Measurements from ENCODE around the gene SUSD1.

SUSD1 gene

GRCh38 chr9:112005939-112006338 lies 169.2 kb downstream of the SUSD1 start:
- Histone ChIP-seq H3K9me2 (replicated peaks; ENCODE audit: insufficient read depth, low read length) (no peaks in the 10 kb centered on the region), H3K36me3 (ENCODE audit: low read length) (no peaks in the 10 kb centered on the region), H2AFZ (ENCODE audit: low read depth, low read length, severe bottlenecking) (no peak overlapping the region), H3K4me2 (ENCODE audit: low read depth, low read length, poor library complexity, severe bottlenecking) (no peak overlapping the region), H3K9me3 (ENCODE audit: insufficient read depth, low read length) (no peaks in the 10 kb centered on the region), H3K9ac (ENCODE audit: low read length) (peak overlapping the region; percentile 17; the same call in 1 of the 2 replicates), H4K20me1 (ENCODE audit: low read depth, low read length) (no peaks in the 10 kb centered on the region), H3K4me3 (ENCODE audit: insufficient read depth, low read length, poor library complexity, severe bottlenecking) (no peak overlapping the region), H3K79me2 (ENCODE audit: insufficient read depth, low read length) (no peaks in the 10 kb centered on the region), H3K27ac (ENCODE audit: low read depth, low read length) (peak overlapping the region; percentile 22), H3F3A (ENCODE audit: insufficient read depth) (peaks cover 4% of the 10 kb centered on the region; the same call in 1 of the 2 replicates), H3K27me3 (ENCODE audit: low read length) (no peaks in the 10 kb centered on the region)
- no peak for TF ChIP-seq CTCF (IDR thresholded peaks at IDR 0.05; ENCODE audit: insufficient read depth, low read length, poor library complexity, severe bottlenecking)
- TF ChIP-seq EZH2phosphoT487 (conservative IDR thresholded peaks at IDR 0.05; ENCODE audit: low read length) = no peak

- no peaks in the 10 kb centered on the region for H3K9me3 ChIP-seq (ENCODE audit: insufficient read depth, low read length)
- H3K4me2 ChIP-seq (ENCODE audit: low read depth, low read length, poor library complexity, severe bottlenecking) = peak overlapping the region; percentile 24
- no peaks in the 10 kb centered on the region for H4K20me1 ChIP-seq (ENCODE audit: low read depth, low read length)
- H3K27ac ChIP-seq (ENCODE audit: low read depth, low read length) = peak overlapping the region; percentile 78
- no peak for TF ChIP-seq CTCF (IDR thresholded peaks at IDR 0.05; ENCODE audit: insufficient read depth, low read length, poor library complexity, severe bottlenecking)
- TF ChIP-seq EZH2phosphoT487 (conservative IDR thresholded peaks at IDR 0.05; ENCODE audit: low read length) = no peak
- no peak overlapping the region for H3K4me3 ChIP-seq (ENCODE audit: insufficient read depth, low read length, poor library complexity, severe bottlenecking)
- peaks cover 4% of the 10 kb centered on the region; the same call in 1 of the 2 replicates for H3F3A ChIP-seq (ENCODE audit: insufficient read depth)
- no peaks in the 10 kb centered on the region for H3K9me2 ChIP-seq (replicated peaks; ENCODE audit: insufficient read depth, low read length)
- no peaks in the 10 kb centered on the region for H3K79me2 ChIP-seq (ENCODE audit: insufficient read depth, low read length)
- H3K27me3 ChIP-seq (ENCODE audit: low read length) = no peaks in the 10 kb centered on the region
- no peak overlapping the region for H3K9ac ChIP-seq (ENCODE audit: low read length)
- H2AFZ ChIP-seq (ENCODE audit: low read depth, low read length, severe bottlenecking) = no peak overlapping the region
- H3K36me3 ChIP-seq (ENCODE audit: low read length) = no peaks in the 10 kb centered on the region
Measured at GRCh38 chr9:112003538-112003937, 171.6 kb downstream of the SUSD1 start.

GRCh38 chr9:112002847-112003457 lies 172.1 kb downstream of the SUSD1 start:
- Histone ChIP-seq H3K9me3 (ENCODE audit: insufficient read depth, low read length) (no peaks in the 10 kb centered on the region), H3K4me3 (ENCODE audit: insufficient read depth, low read length, poor library complexity, severe bottlenecking) (no peak overlapping the region), H4K20me1 (ENCODE audit: low read depth, low read length) (no peaks in the 10 kb centered on the region), H3K79me2 (ENCODE audit: insufficient read depth, low read length) (no peaks in the 10 kb centered on the region), H3K9me2 (replicated peaks; ENCODE audit: insufficient read depth, low read length) (no peaks in the 10 kb centered on the region), H3K36me3 (ENCODE audit: low read length) (no peaks in the 10 kb centered on the region), H3K27ac (ENCODE audit: low read depth, low read length) (peak overlapping the region; percentile 78), H2AFZ (ENCODE audit: low read depth, low read length, severe bottlenecking) (peak overlapping the region; percentile 31), H3F3A (ENCODE audit: insufficient read depth) (peaks cover 4% of the 10 kb centered on the region; the same call in 1 of the 2 replicates), H3K27me3 (ENCODE audit: low read length) (no peaks in the 10 kb centered on the region), H3K4me2 (ENCODE audit: low read depth, low read length, poor library complexity, severe bottlenecking) (peak overlapping the region; percentile 24), H3K9ac (ENCODE audit: low read length) (peak overlapping the region; percentile 9; the same call in 1 of the 2 replicates)
- TF ChIP-seq CTCF (IDR thresholded peaks at IDR 0.05; ENCODE audit: insufficient read depth, low read length, poor library complexity, severe bottlenecking) (no peak), EZH2phosphoT487 (conservative IDR thresholded peaks at IDR 0.05; ENCODE audit: low read length) (no peak)

Measured in SU-DHL-6 (cell line).